Subcutaneous preadipocyte (primary cell): ENCODE measurements around the gene LEMD2. TPM values are rescaled to one million over a fixed set of nuclear protein-coding genes. Genes with fewer than 3 reads are reported as not detected.

ENCODE experiments used
- total RNA-seq: library from RNA; depleted of rRNA; stranded (reverse); fragments of >200 nt; gene quantifications from 2 replicates; pipeline ENCODE4 v1.2.3, GENCODE V29; 2012

LEMD2 gene
- total RNA-seq: 21.3 and 35.8 TPM in 2 replicates

GRCh38 chr6:33788694-33789549 lies at the start of gene LEMD2:
Gene LEMD2, minus strand, starts transcription at chr6:33789130. Its CDS starts 14 bp downstream, at chr6:33789116.

DNA sequence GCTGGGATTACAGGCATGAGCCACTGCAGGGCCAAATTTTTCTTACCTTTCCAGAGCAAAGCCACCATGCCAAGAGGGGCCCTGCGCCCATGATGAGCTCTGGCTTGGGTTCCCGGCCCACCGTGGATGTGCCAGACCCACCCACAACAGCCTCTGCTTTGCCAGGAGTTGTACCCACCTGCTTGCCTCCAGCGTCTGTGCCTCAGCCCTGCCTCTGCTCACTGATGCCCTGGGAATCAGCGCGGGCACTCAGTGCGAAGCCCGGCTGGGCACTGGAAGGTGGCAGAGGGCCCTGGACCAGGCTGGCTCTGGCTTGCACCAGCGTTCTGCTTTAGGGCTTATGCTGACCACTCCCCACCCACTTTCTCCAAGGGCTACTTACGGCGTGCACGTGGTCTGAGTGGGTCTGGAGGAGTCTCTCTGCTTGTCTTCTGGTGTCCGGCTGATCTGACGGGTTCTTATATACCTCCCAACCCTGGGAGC lies 14.7 kb upstream of the LEMD2 start, which contains the start of gene MLN:
MLN (minus strand) TSS at position 433 of the 483 bp plus-strand sequence. CDS start 2,840 bp downstream, outside the sequence.

GRCh38 chr6:33746651-33747100 lies 42.3 kb downstream of the LEMD2 start, which contains the start of gene IP6K3:
Gene IP6K3, minus strand, starts transcription at chr6:33746905. Its CDS starts 11,429 bp downstream, at chr6:33735476.

Other genes with a start within 250 kb of the LEMD2 start
- 10.3 and 15.2 TPM in 2 replicates for gene BAK1, start 208.9 kb downstream of the LEMD2 start, total RNA-seq
- gene ITPR3, start 167.8 kb downstream of the LEMD2 start, total RNA-seq: 66.1 and 103 TPM in 2 replicates
- 13.6 and 18.6 TPM in 2 replicates for gene UQCC2, start 77.4 kb downstream of the LEMD2 start, total RNA-seq
- gene IP6K3, start 42.2 kb downstream of the LEMD2 start, total RNA-seq: not detected in 2 replicates
- gene MLN, start 14.9 kb upstream of the LEMD2 start, total RNA-seq: not detected in 2 replicates